UCSD-AML1 (cell line): ENCODE results near the gene RTN4R.

Source experiments
- DNase-seq: peaks from one replicate; lab custom pipeline; 2025; ENCODE audit not compliant: unreplicated experiment; lab: John Stamatoyannopoulos, UW

The RTN4R gene

DNA sequence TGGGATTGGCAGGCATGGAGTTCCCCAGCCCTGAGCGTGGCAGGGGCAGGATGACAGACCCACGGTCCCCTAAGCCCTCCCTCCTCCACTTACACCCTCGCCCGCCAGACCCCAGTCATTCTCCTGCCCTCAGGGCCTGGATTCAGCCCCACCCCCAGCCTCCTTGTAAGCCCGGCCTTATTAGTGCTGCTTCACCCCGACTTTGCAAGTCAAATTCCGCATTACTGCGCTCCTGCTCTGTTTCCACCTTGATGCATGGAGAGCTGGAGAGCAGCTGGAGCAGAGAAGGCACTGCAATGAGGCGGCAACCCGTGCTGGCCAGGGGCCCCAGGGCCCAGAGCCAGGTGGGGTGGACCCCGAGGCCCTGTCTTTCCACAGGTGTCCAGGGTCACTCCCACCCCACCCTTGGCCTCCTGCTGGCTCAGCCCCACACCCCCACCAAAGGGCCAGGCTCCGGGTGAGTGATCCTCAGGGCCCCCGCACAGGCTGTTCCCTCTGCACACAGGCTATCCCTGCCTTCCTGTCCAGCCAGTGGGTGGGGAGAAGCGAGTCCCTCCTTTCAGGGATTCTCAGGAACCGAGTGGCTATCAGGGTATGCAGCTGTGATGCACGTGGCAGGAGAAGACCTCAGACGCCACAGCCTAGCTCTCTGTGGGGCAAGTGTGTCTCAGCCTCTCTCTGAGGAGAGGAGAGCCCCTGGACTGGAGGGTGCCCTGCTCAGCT lies 36.4 kb downstream of the RTN4R start:
- DNase-seq: no peak

DNA sequence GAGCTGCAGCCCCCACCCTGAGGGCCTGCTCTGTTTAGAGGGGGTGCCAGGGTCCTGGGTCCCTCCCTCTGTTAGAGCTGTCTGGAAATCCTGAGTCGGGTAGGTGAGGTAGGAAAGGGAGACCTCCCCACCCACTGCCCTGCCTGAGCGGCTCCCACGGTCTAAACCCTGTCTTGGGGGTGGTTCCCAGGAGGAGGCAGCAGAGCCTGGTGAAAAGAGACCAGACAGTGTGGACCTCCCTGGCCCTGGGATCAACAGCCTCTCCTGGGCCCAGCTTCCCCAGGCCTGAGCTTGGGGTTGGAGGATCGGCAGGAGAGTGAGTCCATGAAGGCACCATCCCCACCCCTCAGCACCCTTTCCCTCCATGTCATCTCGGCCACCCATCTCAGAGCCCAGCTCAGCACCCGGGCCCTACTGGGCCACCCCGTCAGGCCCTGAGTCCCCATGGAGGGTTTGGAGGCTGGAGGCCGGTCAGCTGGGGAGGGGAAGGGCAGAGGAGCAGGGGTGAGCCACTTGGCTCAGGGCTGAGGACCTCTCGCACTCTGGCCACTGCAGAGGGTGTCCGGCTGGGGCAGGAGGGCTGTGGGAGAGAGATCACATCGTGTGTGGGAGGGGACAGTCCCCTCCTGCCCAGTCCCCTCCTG lies 37.2 kb downstream of the RTN4R start:
- DNase-seq: no peak

DNA sequence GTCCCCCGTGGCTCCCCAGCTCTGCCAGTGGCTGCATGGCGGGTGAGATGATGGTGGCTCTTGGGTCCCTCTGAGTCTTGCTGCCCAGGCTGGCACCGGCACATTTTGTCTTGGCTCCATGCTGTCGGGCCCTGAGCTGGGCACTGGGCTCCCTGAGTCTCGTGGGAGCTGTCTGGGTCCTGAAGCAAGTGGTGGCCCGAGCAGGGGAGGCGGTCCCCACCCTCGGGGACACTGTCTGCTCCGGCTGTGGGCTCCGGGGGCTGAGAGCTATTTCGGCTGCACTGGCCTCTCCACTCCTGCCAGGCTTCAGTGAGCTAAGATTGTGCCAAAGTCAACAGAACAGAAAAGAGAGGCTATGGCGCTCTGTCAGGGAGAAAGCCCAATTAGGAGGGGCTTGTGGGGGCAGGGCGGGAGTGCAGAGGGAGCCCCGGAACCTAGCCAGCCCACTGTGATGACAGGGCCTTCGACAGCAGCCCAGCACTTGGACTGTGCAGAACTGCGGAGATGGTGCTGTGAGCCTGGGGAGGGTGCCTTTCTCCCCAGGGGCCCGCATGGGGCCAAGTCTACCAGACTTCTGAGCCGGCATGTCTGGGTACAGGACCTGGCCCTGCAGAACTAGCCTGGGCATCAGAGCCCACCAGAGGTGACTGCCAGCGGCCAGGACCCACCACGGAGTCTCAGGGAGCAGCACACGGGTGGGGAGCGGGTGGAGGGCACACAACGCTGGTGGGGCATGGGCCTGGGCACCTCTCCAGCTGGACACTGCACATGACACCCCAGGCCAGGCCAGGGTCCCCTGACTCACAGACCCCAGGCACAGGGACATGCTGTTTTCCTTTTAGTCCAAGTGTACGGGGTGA lies 38.0 kb downstream of the RTN4R start:
- DNase-seq: no peak

DNA sequence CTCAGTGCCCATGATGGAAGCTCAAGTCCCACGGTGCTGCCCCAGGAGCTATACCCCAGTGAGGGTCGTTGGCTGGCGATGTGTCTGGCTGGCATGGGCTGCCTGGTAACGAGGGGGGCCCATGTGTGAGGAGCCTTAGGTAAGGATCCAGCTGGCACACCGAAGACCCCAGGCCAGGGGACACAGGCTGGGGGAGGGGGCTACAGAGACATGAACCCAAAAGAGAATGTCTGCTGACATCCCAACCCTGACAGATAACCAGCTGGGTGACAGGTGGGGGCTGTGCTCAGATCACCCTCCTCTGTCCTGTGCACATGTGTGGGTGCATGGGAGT lies 39.2 kb downstream of the RTN4R start:
- no peak for DNase-seq

DNA sequence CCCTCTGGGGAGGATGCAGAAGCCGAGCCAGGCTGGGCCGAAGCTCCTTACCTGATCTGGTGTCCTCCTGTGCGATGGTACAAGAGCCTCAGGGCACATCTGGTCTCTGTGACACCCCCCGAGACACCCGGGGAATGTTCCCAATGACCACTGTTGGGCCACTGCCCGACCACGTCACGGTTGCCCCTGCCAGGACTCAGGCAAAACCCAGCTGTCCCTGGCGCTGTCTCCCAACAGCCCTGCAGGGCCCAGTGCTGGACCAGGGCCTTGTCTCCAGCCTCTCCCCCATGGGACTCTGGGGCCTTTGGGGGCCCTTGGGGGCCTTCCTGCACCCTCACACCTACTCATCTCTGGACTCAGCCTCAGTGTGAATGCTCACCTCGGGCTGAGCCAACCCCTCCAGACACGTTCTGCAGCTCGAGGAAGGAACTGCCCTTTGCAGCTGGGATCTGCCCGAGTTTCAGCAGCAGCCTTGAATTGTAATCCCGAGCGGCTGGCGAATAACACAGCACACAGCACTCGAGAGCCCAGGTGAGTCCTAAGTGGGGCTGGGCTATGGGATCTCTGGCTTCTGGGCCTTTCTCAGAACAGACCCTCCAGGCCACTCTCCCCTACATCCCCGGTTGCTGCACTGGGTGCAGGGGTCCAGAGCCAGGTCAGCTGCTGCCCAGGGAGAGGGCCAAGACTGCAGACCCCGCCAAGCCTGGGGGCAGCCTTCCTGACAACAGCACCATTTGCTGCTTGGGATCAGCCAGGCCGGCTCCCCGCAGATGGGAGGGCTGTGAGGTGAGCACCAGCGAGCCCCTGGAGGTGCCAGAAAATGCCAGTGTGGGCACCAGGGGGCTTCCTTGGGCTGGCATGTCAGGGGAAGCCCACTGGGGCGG lies 39.8 kb downstream of the RTN4R start:
- DNase-seq: no peak

DNA sequence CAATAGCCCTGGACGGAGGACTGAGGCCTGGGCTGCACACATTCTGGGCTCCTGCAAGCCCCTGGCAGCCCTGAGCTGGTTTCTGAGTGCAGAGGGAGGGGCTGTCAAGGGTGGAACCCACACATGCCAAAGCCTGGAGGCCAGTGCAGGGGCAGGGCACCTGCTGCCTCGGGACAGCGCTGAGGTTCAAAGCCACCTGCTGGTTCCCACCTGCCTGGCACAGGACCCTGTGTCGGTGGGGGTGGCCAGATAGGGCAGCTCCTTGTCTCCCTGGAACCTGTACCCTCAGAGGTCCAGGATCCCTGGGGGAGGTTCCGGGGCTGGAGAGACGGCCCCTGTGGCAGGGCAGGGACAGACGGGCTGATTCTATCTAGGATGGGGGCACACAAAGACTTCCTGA lies 40.8 kb downstream of the RTN4R start:
- no peak for DNase-seq

DNA sequence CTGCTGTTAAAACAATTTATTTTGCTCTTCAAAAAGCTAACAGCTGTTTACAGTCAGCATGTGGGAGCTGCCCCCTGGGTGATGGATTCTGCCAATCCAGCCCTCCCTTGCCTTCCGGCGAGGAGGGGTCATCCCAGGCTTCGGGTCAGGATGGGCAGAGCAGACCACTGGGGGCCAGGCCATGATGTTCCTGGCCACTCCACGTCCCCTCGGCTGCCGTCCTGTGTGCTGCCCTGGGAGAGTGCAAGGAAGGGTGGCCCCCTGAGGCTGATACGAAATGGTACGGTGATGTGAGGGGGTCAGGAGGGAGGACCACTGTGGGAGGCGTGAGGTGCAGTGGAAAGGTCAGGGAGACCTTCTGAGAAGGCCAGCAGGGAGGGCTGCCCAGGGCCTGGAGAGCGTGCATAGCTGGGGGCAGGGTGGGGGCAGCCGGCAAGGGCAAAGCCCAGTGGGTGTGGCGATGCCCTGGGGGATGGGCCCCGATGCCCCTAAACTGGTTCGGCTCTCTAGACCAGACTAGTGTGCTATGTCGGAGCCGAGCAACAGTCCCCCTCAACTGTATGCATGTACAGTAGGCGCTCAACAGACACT lies 41.3 kb downstream of the RTN4R start:
- no peak for DNase-seq

DNA sequence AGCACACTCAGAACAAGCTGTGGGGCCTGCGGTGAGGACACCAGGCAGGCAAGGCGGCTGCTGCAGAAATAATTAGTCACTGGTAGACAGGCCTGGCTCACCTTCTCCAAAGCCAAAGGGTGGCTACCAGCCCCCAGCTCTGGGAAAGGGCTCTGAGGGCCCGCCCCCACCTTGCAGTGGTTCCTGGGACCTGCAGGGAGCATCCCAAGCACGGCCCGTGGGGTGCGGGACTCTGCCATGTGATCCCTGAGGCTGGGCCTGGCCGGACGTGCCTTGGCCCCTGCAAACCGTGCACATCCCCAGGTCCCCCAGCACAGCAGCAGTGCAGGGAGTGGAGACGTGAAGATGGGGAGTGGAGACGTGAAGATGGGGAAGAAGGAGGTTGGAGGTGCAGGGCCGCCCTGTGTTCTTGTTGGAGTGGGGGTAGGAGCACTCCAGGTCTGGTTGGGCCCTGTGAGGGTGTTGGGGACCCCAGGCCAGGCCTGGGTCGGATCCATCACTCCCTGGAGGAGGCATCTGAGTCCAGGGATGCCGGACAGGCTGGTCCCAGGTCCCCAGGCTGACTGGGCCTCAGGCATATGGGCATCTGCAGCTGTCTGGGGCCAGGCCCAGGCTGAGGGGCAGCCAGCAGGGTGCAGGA lies 41.9 kb downstream of the RTN4R start:
- no peak for DNase-seq

DNA sequence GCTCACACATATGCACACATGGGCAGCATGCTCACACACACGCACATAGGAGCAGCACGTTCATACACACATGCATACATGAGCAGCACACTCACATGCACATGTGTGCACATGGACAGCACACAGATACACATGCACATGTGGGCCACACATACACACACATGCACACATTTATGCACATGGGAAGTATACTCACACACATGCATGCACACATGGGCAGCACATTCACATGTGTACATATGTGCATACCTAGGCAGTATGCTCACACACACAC lies 42.5 kb downstream of the RTN4R start:
- no peak for DNase-seq

DNA sequence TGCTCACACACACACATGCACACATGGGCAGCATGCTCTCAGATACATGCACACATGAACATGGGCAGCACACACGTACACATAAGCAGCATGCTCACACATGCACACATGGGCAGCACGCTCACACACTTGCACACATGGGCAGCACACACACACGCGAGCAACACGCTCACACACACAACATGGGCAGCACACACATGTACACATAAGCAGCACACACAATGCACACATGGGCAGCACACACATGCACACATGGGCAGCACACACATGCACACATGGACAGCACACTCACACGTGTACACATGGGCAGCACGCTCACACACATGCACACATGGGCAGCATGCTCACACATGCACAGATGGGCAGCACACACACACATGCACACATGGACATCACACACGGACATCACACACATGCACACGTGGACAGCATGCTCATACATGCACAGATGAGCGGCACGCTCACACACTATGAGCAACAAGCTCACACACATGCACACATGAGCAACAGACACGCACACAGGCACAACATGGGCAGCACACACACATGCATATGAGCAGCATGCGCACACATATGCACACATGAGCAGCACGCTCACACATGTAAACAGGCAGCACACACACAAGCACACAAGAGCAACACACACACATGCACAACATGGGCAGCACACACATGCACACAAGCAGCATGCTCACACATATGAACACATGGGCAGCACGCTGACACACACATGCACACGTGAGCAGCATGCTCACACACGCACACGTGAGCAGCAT lies 43.0 kb downstream of the RTN4R start:
- no peak for DNase-seq

DNA sequence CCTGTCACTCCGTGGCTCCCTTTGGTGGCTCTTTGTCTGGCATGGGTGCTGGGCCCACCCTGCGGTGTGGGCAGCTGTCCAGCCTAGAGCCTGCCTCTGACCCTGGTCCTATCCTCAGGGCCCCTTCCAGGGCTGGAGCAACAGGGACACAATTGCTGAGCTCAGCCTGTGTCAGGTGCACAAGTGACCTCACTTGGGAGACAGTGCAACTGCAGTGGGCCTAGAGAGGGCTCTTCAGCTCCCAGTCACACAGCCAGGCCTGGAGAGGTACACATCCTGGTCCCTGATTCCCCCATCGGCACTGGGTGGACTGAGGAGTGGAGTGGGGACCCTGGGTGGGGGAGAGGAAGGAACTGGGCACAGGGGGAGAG lies 43.9 kb downstream of the RTN4R start:
- DNase-seq: no peak

DNA sequence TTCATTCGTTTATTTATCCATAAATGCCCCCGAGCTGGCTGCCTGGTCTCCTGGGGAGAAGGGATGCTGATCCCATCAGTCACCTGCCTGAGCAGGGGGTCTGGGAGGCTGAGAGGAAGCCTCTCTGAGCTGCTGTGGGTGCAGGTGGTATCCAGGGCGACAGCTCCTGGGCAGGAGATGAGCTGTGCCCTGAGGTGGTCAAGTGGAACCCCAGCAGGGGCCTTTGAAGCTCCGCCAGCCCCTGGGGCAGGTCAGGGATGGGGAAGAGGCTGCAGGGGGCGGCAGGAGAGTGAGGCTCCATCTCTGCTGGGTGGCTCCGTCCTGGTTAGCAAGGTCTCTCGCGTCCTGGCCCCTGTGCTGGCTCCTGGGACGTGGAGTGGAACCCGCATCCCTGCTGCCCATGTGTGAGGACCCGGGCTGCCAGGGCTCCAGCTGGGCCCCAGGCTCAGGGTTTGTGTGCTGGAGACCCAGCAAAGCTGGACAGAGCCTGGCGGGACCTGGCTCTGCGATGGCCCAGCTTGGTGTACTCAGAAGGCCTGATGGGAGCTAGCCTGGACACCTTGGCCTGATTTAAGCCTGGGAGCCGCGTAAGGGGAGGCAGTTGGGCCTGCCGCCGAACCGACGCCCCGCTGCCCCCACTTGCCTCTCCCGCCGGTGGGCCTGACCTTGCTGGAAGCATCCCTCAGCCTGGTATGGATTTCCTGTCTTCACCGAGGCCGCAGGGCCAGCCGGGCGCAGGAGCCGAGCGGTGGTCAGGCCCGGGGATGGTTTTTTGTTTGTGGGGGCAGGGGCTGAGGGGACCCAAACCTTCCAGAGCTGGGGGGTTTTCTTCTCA lies 44.5 kb downstream of the RTN4R start:
- DNase-seq: no peak

DNA sequence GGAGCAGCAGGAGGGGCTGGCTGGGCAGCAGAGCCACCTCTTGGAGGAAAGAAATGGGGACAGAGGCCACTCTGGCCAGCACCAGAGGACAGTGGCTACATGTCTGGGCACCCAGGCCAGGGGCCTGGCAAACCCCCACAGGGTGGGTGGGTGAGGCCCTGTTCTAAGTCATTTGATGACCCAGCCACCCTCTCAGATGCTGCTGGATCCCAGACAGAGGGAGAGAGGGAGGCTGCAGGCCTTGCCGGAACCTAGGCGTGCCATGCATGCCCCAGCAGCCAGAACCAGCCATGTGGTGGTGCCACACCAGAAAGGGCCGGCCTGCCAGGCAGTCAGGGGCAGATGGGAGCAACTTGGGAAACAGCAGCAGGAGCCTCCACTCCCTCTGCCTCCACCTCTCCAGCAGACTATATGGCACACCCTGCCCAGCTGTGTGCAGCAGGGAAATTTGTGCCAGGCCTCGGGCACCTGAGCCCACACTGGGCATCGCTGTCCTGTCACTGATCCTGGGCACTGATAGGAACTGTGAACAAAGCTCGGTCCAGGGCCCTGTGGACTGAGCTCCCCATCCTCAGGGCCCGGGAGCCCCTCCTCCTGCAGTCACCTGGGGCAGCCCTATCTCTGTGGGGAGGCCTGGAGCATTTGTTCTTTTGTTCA lies 45.2 kb downstream of the RTN4R start:
- no peak for DNase-seq

DNA sequence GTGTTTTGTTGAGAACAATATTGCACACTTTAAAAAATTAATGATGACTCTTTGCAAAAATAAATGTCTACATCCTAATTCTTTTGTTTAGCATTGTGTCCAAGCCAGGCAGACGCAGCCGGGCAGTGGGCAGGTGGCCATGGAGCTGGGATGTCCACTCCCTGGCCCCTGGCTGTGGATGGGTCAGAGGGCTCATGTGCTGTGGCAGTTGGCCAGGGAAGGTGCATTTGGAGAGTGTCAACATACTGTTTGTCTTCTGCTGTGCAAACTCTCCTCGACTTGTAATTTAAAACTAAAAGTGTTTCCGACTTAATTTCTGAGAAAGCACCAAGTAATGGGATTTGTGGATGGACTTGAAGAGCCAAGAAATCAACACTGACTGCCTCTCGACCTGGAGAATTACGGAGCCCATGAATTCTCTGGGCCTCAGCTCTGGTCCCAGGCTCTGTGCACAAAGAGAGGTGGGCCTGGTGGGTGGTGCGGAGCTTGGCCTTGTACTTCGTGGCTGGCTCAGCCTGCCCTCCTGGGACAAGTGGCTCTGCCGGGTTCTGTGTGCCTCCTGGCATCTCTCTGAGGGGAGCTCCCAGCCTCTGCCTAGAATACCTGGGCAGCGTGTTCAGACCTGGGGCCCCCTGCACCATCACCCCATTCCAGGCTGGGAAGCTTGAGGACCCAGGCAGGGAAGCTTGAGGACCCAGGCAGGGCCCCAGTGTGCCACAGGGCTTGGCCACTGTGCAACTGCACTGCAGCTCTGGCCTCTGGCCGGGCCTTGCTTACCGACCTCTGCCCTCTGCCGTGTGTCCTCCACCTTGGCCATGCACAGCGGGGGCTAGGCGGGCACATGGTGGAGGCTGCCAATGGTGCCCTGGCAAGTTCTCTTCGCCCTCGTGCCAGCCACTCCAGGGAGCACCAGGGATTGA lies 46.4 kb downstream of the RTN4R start:
- DNase-seq: no peak

DNA sequence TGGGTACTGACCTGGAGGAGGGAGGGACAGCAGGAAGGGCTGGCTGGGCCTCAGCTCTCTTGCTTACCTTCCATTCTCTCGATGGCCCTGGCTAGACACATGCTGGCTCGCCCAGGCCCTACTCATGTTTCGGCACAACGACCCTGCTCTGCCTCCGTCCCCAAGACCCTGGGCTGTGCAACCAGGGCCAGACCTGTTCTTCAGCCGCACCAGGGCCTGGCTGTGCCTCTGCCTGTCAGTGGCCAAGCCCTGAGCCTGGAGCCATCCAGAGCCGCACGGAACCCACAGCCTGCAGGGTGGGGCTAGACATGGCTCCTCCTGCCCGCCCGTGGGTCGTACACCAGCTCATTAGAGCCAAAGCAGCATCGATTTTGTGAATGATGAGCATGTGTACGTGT lies 47.5 kb downstream of the RTN4R start:
- DNase-seq: no peak

DNA sequence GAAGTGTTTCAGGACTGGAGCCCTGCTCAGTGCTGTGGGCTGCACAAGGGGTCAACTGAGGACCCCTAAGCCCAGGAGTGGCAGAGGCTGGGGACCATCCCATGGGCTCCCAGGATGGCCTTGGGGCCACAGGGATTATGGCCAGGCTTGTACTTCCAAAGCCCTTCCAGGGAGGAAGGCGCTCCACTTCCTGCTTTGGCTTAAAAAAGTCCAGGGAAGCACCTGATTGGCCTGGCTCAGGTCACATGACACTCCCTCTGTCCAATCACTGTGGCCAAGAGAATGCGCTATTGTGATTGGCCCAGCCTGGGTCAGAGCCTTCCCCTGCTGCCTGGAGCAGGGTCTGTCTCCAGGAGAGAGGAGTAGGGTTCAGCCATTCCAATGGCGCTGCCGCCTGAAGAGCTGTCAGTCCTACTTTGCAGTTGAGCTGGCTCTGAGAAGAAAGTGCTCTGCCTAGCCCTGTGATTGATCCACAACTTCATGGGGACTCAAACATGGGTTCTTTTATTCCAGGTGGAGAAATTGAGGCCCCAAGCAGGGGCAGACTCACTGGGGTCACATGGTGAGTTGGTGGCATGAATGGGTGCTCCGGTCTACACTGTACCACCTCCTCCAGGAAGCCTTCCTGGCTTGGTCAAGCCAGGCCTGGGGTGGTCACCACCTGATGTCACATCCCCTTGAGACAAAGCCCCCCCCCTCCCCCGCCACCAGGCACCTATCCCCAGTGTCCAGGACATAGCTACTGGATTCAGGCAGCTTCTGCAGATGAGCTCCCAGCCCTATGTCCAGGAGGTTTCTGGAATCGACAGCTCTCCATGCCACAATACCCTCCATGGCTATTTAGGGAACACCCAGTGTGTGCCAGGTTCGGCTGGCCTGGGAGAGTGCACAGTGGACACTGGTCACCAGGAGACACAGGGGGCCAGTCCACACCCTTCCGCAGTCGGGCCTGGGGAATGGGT lies 48.2 kb downstream of the RTN4R start:
- DNase-seq: no peak
